HG02981 (cell line): ENCODE data around the gene FCRL5.
"Not testable (repeated sequence)": the region's sequence is repeated elsewhere in the genome, so short reads cannot be mapped to it uniquely, and the experiment has no call there.

Experiments used
- ATAC-seq: cut with Tn5 transposase; IDR thresholded peaks from one replicate; pipeline ENCODE4 v1.9.1; 2021; ENCODE audit warnings: mild to moderate bottlenecking, moderate library complexity; ENCODE audit not compliant: unreplicated experiment

FCRL5 gene

GRCh38 chr1:157490467-157491165, 61.7 kb downstream of the FCRL5 start:
- ATAC-seq: no peak

GRCh38 chr1:157488156-157488555, 64.2 kb downstream of the FCRL5 start:
- no peak for ATAC-seq

GRCh38 chr1:157487504-157487903, 64.8 kb downstream of the FCRL5 start:
- ATAC-seq: no peak

- no peak for ATAC-seq
Measured at GRCh38 chr1:157487096-157487495, 65.2 kb downstream of the FCRL5 start.

GRCh38 chr1:157486400-157486799, 65.9 kb downstream of the FCRL5 start:
- ATAC-seq: not testable (repeated sequence)

GRCh38 chr1:157485793-157486192, 66.5 kb downstream of the FCRL5 start:
- no peak for ATAC-seq

- no peak for ATAC-seq
Measured at GRCh38 chr1:157484573-157484972, 67.7 kb downstream of the FCRL5 start.

- no peak for ATAC-seq
Measured at GRCh38 chr1:157483635-157484034, 68.7 kb downstream of the FCRL5 start.

GRCh38 chr1:157482717-157483116, 69.6 kb downstream of the FCRL5 start:
- no peak for ATAC-seq

GRCh38 chr1:157482174-157482573, 70.1 kb downstream of the FCRL5 start:
- no peak for ATAC-seq

- ATAC-seq: no peak
Measured at GRCh38 chr1:157478030-157478429, 74.3 kb downstream of the FCRL5 start.

GRCh38 chr1:157477419-157477818, 74.9 kb downstream of the FCRL5 start:
- no peak for ATAC-seq

- ATAC-seq: no peak
Measured at GRCh38 chr1:157472959-157473358, 79.4 kb downstream of the FCRL5 start.

GRCh38 chr1:157472056-157472701, 80.1 kb downstream of the FCRL5 start:
- ATAC-seq: no peak

- ATAC-seq: no peak
Measured at GRCh38 chr1:157471531-157471930, 80.8 kb downstream of the FCRL5 start.

GRCh38 chr1:157469752-157470675, 82.3 kb downstream of the FCRL5 start:
- ATAC-seq: no peak

GRCh38 chr1:157469300-157469699, 83.0 kb downstream of the FCRL5 start:
- no peak for ATAC-seq

- no peak for ATAC-seq
Measured at GRCh38 chr1:157466011-157466410, 86.3 kb downstream of the FCRL5 start.
